ENCODE results near the gene KCNA4. TPM values are rescaled to one million over a fixed set of nuclear protein-coding genes. Genes with fewer than 3 reads are reported as not detected.

The KCNA4 gene
- polyA plus RNA-seq, 1 of the 3 experiments (the other 2 are of a cell fraction): not detected

Other genes with a start within 250 kb of the KCNA4 start
- gene FSHB, start 214.0 kb upstream of the KCNA4 start, polyA plus RNA-seq (2012; rRNA removed): not detected in 2 replicates

Measured in SK-N-SH (cell line).